Stimulated activated naive CD8-positive, alpha-beta T cell treated with anti-CD3 and anti-CD28 coated beads, Interleukin-15, amount 100 ng/mL, for 72 hours (primary cell): ENCODE data around the gene NPB.

Source experiments
- ATAC-seq: fragments of 150-1000 bp; cut with Tn5 transposase; 2 replicates; pipeline ENCODE4 v1.10.0; 2021; ENCODE audit warnings: mild to moderate bottlenecking, moderate library complexity
- DNase-seq, 2 donors: peaks; one replicate each; pipeline ENCODE4 v3.0.0; 2021 to 2022
- H3K27ac Mint-ChIP-seq, 2 donors: one replicate each; pipeline ENCODE4 v1.8.0; 2022; ENCODE audit warnings: mild to moderate bottlenecking in 2 of 2, mixed read lengths in 2 of 2, moderate library complexity in 2 of 2
- H3K27me3 Mint-ChIP-seq: one replicate; pipeline ENCODE4 v1.8.0; 2022; ENCODE audit warnings: mixed read lengths
- H3K4me1 Mint-ChIP-seq: one replicate; pipeline ENCODE4 v1.8.0; 2022; ENCODE audit warnings: mild to moderate bottlenecking, mixed read lengths
- H3K4me3 Mint-ChIP-seq, 2 donors: one replicate each; pipeline ENCODE4 v1.8.0; 2022; ENCODE audit warnings: mild to moderate bottlenecking in 2 of 2, mixed read lengths in 2 of 2, moderate library complexity in 1 of 2
- H3K9me3 Mint-ChIP-seq, 2 donors: one replicate each; pipeline ENCODE4 v1.8.0; 2022; ENCODE audit warnings: mixed read lengths in 2 of 2

NPB gene

DNA sequence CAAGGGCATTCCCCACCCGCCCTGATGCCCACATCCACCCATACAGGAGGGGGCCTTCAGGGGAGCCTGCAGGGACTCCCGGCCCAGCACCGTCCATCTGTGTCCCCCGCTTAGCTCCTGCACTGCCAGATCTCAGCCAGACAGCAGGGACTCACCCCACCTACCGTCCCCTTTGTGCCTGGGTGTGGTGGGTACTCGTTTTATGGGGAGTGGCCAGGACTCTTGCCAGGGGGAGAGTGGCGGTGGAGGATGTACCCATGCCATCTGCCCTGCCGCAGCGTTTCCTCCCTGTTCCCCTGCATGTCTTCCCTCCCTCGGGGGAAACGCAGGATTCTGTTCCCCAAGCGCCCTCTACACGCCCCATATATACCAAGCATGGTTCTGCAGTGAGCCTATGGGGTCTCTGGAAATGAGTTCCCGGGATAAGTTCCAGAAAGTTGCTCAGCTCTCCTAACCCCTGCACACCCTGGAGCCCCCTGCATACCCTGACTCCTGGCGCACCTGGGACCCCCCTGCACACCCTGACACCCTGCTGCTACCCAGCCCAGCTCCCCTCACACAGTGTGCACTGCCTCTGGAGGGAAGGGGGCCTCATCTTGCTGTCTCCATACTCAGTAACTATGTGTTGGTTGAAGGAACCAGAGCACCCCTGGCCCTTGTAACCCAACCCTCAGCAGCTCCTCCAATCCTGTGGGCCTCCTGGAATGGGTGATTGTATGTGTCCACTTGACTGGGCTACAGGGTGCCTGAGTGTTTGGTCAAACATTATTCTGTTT lies 29.7 kb downstream of the NPB start:
- DNase-seq (no peak), ATAC-seq (no peak)
- peaks cover 81% of the 10 kb centered on the region for H3K4me1 Mint-ChIP-seq
- H3K27me3 Mint-ChIP-seq, result peaks cover 16% of the 10 kb centered on the region
- H3K27ac Mint-ChIP-seq, result peak overlapping the region in 1 of 2 donors; percentile 59
- no peak overlapping the region for H3K4me3 Mint-ChIP-seq
- H3K9me3 Mint-ChIP-seq, result no peaks in the 10 kb centered on the region

DNA sequence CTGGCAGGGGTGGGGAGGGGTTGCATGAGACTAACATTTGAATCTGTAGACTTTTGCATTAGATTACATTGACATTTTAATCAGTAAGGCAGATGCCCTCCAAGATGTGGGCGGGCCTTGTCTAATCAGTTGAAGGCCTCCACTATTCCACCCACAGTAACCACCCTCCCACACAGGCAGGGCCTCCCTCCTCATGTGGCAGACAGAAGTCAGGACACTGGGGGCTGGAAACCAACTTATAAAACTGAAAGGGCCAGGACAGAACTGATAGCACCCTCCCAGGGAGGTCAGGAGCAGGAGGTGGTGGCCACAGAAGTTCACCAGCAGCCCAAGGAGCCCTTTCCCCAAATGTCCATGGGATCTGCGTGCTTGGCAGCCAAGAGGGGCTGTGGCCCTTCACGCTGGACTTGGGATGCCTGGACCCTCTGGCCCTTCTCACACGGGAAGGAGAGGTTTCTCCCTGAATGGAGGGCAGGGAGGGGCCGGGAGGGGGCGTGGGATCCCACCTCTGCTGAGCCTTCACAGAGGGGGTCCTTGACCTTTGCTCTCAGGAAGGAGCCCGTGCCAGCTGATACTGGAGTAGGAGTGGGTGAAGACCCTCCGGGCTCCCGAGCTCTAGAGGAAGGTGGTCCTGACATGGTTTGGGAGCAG lies 30.4 kb downstream of the NPB start:
- Mint-ChIP-seq H3K9me3 (no peaks in the 10 kb centered on the region), H3K27ac (no peak overlapping the region), H3K4me3 (no peak overlapping the region), H3K27me3 (peaks cover 16% of the 10 kb centered on the region), H3K4me1 (peaks cover 83% of the 10 kb centered on the region)
- DNase-seq (no peak), ATAC-seq (no peak)

DNA sequence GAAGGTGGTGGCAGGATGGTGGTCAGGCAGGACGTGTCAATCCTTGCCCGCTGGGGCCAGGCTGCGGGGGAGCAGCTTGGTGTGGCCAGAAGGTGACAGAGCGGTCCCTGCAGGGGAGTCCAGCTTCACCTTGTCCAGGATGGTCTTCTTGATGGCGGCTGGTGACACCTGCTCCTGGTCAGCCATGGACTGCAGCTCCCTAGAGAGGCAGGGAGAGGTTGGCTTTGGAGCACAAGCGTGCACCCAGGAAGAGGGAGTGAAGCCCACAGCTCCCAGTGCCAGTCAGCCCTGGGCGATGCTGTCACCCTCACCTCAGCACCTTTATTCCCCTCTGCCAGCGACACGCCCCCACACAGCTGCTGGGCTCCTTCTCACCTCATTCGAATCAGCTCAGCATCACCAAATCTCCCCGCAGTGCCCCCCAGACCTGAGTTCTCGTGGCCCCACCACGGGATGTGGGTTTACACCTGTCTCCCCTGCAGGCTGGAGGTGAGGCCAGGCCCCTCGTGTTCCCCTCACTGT lies 31.2 kb downstream of the NPB start:
- Mint-ChIP-seq H3K27ac (no peak overlapping the region), H3K27me3 (peaks cover 16% of the 10 kb centered on the region), H3K4me3 (no peak overlapping the region), H3K9me3 (no peaks in the 10 kb centered on the region), H3K4me1 (peaks cover 91% of the 10 kb centered on the region)
- DNase-seq (no peak), ATAC-seq (no peak)

DNA sequence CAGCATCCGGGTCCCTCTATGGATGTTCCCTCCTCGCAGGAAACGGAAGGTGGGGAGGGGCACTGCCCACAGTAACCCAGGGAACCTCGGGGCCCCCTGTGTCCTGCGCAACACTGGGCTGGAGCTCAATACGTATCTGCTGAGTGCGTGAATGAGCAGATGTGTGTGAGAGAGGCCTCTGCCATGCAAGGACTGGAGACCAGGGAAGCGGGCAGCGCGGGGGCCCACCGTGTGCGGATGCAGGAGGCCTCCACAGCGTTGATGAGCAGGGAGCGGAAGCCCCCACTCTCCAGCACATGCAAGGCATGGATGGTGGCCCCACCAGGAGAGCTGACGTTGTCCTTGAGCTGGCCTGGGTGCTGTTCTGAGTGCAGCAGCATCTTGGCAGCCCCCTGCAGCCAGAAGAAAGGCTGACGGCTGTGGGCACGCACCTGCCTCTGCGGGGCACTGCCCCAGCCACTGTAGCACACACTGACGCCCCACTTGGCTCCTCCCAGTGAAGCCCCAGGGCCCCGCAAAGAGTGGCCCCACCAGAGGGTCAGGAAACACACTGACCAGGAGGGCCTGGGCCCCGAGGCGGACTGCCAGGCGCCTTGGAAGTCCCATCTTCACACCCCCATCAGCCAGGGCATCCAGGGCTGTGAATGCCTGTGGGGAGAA lies 32.2 kb downstream of the NPB start:
- H3K9me3 Mint-ChIP-seq, result no peaks in the 10 kb centered on the region
- H3K27me3 Mint-ChIP-seq, result peaks cover 10% of the 10 kb centered on the region
- DNase-seq (no peak), ATAC-seq (no peak)
- peaks cover 85% of the 10 kb centered on the region for H3K4me1 Mint-ChIP-seq
- H3K4me3 Mint-ChIP-seq, result peak overlapping the region in 1 of 2 donors; percentile 45
- no peak overlapping the region for H3K27ac Mint-ChIP-seq

DNA sequence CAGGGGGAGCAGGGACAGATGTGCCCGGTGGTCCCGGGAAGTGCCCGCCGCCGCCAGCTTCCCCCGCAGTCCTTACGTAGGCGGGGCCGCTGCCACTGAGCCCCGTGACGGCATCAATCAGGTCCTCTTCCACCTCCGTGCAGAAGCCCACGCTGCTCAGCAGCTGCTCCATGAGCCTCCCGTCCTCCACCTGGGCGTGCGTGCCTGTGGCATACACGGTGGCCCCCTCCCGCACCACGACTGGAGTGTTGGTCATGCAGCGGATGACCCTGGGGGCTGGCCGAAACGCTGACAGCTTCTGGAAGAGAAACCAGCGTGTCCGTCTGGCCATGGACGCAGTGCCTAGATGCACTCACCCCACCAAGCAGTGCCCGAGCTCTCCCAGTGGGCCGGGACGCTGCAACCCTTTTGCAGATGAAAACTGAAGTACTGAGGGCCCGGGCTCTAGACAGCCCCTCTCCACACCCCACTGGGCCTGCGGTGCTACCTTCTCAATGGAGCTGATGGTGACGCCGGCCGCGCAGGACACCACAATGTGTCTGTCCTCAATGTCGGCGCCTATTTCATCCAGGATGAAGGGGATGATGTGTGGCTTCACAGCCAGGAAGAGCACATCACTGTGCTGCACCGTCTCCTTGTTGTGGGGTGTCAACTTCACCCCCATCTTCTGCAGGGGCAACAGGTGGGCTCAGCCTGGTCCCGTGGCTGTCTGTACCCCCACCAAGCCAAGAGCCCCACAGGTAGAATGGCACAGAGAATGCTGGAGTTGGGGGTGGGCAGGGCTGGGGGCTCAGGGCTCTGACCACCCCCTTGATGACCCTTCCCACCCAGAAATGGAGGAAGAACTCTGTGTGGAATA lies 33.0 kb downstream of the NPB start:
- Mint-ChIP-seq H3K4me1 (peaks cover 79% of the 10 kb centered on the region), H3K9me3 (no peaks in the 10 kb centered on the region), H3K4me3 (peak overlapping the region; percentile 90 to 94), H3K27ac (peak overlapping the region; percentile 97 to 98), H3K27me3 (peaks cover 1% of the 10 kb centered on the region)
- ATAC-seq (no peak), DNase-seq (no peak)

DNA sequence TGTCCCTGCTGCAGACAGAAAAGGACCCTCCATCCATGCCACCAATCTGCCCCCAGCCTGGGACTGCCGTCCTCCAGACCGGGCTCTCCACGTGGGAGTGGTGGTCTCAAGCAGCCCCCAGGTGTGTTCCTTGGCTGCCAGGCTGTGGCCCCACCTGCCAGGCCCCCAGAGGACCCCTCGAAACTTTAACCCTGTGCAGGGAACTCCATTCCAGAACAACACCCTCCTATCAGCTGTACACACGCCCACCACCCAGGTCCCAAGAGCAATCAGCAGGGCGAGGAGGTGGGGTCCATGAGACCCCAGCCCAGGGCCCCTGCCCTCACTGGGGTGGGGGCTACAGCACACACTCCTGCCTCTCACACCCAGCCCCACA lies 33.7 kb downstream of the NPB start:
- H3K27me3 Mint-ChIP-seq, result peaks cover 5% of the 10 kb centered on the region
- H3K9me3 Mint-ChIP-seq, result no peaks in the 10 kb centered on the region
- DNase-seq (no peak), ATAC-seq (no peak)
- H3K27ac Mint-ChIP-seq, result peak overlapping the region; percentile 97 to 98
- H3K4me1 Mint-ChIP-seq, result peaks cover 73% of the 10 kb centered on the region
- H3K4me3 Mint-ChIP-seq, result peak overlapping the region; percentile 90 to 94

DNA sequence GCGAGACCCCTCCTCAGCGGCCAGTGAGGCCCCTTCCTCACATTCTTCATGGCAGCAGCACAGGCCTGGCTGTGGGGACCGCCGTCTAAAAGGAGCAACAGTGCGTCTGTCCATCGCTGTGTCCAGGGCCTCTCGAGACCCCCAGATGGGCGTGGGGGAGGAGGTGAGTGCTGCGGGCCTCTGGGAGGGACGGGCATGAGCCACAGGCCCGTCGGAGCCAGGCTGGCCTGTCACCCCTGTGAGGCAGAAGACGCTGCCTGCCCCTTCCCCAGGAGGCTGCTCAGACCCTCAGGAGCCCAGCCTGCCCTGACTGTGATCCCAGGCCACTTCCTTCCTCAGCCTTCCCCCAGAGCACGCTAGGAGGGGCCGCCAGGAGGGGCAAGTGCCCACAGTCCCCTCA lies 37.2 kb downstream of the NPB start:
- no peak for DNase-seq
- peaks cover 13% of the 10 kb centered on the region for H3K27me3 Mint-ChIP-seq
- ATAC-seq, result no peak
- peak overlapping the region in 1 of 2 donors; percentile 34 for H3K27ac Mint-ChIP-seq
- peaks cover 38% of the 10 kb centered on the region for H3K4me1 Mint-ChIP-seq
- H3K9me3 Mint-ChIP-seq, result no peaks in the 10 kb centered on the region
- H3K4me3 Mint-ChIP-seq, result no peak overlapping the region

DNA sequence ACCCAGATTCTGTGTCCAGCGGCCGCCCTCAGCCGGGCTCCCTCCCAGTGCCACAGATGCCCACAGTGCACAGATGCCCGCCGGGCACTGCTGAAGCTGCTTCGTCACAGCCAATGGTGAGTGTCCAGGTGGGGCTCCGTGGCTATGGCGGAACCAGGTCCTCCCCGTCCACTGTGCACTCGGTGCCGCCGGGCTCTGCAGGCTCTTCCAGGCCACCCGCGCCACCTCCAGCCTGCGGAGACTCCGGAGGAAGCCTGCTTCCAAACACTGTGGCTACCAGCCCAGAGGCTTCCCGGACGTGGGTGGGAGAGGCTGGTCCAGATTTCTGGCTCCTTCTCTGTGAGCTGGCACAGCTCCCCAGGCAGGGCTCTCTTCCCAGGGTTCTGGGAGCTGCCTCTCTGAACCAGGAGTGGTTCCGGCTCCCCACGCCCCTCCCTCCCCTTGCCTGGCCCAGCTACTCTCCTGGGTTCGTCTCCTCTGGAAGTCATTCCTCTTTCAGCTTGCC lies 37.9 kb downstream of the NPB start:
- H3K27ac Mint-ChIP-seq, result no peak overlapping the region
- H3K27me3 Mint-ChIP-seq, result peaks cover 18% of the 10 kb centered on the region
- no peak for DNase-seq
- H3K4me1 Mint-ChIP-seq, result peaks cover 30% of the 10 kb centered on the region
- H3K4me3 Mint-ChIP-seq, result no peak overlapping the region
- no peak for ATAC-seq
- H3K9me3 Mint-ChIP-seq, result no peaks in the 10 kb centered on the region

DNA sequence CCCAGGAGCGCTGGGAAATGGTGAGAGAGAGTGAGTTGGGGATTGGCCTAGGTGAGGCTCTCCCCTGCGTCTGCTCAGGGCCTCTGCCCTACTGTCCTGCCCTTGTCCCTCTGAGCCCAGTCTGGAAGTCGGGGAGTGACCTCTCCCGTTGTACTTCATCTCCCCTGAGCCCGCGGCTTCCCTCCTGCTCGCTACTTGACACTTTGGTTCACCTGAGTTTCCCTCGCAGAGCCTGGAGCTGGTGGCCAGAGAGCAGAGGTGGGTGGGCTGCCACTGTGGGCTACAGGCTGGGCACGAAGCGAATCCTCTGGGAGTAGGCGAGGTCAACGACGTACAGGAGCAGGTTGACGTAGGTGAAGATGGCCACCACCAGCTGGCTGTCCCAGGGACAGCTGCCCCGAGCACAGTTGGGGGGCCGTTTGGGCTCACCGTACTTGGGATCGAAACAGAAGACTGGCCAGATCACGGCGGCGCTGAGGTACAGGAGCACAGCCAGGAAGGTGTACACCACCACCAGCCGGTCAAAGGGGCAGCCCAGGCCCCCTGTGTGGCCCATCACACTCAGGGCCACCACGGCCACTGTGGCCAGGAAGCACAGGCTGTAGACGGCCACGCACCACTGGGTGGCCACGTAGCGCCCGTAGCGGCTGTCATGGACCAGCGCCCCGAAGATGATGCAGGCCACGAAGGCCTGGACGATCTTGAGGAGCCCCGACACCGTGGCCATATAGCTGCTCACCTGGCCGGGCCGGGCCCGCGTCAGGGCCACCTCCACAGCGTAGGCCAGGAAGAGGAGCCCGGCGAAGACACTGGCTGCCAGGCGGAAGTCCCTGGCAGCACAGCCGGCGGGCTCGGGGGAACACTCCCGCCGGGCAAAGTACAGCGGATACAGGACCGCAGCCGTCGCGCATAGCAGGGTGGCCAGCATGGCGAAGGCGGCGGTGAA lies 38.8 kb downstream of the NPB start:
- H3K4me3 Mint-ChIP-seq, result no peak overlapping the region
- H3K9me3 Mint-ChIP-seq, result no peaks in the 10 kb centered on the region
- DNase-seq (no peak), ATAC-seq (no peak)
- H3K27ac Mint-ChIP-seq, result no peak overlapping the region
- peaks cover 18% of the 10 kb centered on the region for H3K27me3 Mint-ChIP-seq
- H3K4me1 Mint-ChIP-seq, result peaks cover 22% of the 10 kb centered on the region

DNA sequence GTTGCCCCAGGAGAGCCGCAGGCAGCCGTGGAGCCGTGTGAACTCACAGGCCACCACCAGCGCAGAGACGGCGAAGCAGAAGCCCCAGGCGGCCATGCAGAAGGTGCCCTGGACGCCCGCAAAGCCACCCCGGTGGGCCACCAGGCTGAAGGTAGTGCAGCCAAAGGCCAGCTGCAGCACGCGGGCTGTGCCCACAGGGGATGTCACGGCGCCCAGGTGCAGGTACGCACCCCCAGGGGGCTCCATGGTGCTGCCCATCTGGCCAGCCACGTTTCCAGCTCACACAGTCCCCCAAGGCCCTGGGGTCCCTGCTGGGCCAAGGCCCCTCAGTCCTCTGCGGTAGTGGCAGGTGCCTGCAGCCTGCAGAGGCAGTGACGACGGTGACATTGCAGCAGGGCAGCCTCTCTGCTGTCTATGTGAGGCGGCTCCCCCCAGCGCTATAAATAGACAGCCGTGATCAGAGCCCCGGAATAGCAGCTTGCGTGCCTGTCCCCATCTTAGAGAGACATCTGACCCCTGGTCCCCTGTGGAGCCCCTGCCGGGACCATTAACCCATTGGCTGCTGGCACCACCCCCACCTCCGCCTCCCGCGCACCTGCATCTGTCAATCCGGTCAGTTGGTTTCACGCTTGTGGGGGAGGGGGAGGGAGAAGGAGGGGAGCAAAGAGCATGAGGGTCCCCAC lies 39.6 kb downstream of the NPB start:
- Mint-ChIP-seq H3K4me3 (no peak overlapping the region), H3K27me3 (peaks cover 18% of the 10 kb centered on the region), H3K27ac (peak overlapping the region in 1 of 2 donors; percentile 34), H3K4me1 (peaks cover 14% of the 10 kb centered on the region), H3K9me3 (no peaks in the 10 kb centered on the region)
- peak in 1 of 2 donors; percentile 11 for DNase-seq
- ATAC-seq, result no peak

DNA sequence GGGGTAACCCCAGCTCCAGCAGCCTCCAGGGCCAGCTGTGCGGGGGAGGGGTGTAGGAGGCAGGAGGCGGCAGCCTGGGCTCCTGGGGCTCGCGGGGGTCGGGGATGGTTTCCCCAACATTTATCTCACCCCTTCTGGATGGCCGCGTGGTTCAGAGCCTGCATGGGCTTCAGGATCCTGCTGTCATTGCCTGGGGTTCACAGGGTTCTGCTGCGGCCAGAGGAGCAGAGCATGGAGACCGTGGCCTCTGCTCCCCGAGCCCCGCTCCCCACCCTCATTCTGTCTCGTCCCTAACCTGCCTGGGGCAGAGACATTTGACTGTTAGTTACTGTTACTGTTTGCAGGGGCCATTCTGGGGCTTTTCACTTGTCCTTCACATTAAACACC lies 40.1 kb downstream of the NPB start:
- H3K4me1 Mint-ChIP-seq, result peaks cover 12% of the 10 kb centered on the region
- no peak overlapping the region for H3K27ac Mint-ChIP-seq
- no peak overlapping the region for H3K4me3 Mint-ChIP-seq
- DNase-seq (no peak), ATAC-seq (no peak)
- H3K27me3 Mint-ChIP-seq, result peaks cover 18% of the 10 kb centered on the region
- H3K9me3 Mint-ChIP-seq, result no peaks in the 10 kb centered on the region

DNA sequence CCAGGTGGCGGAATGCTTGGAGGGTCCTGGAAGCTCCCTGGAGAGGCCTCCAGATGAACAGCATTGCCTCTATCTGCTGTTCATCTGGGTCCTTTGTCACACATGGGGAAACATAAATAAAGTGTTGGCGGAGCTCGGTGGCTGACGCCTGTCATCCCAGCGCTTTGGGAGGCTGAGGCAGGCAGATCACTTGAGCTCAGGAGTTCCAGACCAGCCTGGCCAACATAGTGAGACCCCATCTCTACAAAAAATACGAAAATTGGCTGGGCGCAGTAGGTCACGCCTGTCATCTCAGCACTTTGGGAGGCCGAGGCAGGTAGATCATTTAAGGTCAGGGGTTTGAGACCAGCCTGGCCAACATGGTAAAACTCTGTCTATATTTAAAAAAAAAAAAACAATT lies 42.8 kb downstream of the NPB start:
- ATAC-seq, result no peak
- H3K27ac Mint-ChIP-seq, result no peak overlapping the region
- peaks cover 18% of the 10 kb centered on the region for H3K27me3 Mint-ChIP-seq
- no peak for DNase-seq
- H3K9me3 Mint-ChIP-seq, result no peaks in the 10 kb centered on the region
- H3K4me3 Mint-ChIP-seq, result no peak overlapping the region
- H3K4me1 Mint-ChIP-seq, result no peaks in the 10 kb centered on the region

DNA sequence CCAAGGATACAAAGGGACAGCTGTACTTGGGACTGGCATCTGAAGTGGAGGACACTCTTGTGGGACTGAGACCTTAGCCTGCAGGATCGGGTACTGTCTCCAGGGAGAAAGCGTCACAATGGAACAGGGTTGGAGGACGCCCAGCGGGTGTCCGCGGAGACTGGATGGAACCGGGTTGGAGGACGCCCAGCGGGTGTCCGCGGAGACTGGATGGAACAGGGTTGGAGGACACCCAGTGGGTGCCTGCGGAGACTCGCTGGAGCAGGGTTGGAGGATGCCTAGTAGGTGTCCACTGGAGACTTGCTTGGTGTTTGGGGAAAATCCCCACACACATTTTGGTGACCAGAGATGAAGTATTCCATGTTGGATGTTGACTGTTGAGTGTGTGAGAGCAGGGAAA lies 45.2 kb downstream of the NPB start, which contains the start of gene MYADML2:
TSS of gene MYADML2 (minus strand) at position 45 of the 400 bp plus-strand sequence. CDS start 5,492 bp downstream, outside the sequence.
- Mint-ChIP-seq H3K27me3 (peaks cover 10% of the 10 kb centered on the region), H3K9me3 (no peaks in the 10 kb centered on the region), H3K4me3 (no peak within 1 kb of the TSS), H3K4me1 (no peaks in the 10 kb centered on the region), H3K27ac (no peak within 1 kb of the TSS)
- ATAC-seq, result no peak
- no peak for DNase-seq
